ENCODE measurements around the gene SNX32.

The SNX32 gene

DNA sequence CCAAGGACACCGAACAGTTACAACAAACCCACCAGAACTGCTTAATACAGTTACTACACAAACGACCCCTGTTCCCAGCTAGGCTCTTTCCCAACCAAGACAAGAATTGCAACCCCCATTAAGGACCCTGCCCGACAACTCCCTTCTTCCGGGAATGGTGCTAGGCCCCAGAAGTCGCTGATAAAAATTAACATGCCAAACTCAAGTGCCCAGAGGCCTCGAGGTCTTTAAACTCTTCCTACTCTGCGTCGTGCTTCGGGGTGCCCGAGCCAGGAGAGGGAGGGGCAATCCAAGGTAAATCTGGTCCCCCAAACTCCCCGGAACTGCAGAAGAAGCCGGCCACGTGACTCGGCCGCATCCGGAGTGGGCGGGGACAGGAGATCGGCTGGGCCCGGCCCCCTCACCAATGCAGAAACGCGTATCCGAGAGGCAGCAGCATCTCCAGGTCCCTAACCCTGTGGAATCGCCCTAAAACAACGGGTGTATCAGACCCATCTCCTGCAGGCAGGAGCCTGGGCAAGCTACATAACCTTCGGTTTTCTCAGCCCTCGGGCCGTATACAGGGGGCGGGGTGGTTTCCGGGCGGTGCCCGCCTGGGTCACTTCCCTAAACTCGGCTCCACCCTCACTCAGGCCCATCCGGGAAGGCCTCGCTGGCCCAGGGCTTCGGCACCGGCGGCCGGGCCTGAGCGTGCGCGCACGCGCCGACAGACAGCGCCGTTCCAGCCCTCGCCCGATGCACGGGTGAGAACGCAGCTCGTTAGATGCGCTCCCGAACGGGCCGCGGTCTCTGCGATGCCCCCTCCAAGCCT is 23.1 kb downstream of the SNX32 start:
- DNase-seq (ENCODE audit: low read depth) = peak; percentile 62

DNA sequence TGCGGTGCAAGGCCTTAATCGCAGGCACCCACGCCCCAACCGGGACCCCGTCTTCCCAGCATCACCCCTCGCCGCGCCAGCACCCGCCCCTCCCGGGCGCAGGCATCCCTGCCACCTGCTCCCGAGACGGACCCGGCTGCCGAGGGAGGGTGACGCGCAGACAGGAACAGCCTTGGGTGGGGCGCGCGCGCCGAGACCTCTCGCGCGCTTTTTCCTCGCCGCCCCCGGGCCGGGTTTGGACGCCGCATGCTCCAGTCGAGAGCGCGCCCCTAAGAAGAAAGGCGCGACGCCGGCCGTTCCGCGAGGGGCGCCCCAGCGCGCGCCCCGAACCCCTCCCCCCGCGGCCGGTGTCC is 23.7 kb downstream of the SNX32 start:
- no peak for DNase-seq (ENCODE audit: low read depth)

DNA sequence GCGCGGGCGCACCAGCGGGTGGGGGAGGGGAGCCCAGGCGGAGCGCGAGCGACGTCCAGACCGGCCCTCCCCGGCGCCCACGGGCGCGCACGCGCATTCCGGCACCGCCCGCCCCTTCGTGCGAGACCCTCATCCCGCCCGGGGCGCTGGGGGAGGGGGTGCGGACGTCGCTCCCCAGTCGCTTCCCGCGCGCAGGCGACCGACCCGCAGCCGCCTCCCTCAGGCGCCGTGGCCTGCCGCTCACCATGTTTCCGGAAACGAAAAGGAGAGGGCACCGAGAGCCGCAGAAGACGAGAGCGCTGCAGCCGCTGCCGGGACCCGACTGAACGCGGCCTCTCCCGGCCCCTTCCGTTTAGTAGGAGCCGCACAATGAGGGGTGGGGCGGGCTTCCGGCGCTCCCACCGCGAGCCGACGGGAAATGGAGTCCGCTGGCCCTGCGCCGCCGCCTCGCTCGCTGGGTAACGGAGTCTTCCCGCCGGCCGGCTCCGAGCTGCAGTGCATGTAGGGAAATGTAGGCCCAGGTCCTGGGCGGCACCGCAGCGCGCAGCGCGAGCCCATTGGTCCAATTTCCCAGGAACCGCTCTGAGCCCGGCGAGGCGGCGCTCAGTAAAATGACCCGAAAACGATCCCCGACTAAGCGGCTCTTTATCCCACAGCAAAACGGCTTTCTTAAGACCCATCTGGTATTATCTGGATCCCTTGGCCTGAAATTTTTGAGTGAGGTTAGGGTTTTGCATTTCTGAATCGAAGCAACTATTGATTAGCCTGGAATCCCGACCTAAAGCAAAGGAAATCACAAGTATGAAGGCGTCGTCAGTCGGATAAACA is 24.3 kb downstream of the SNX32 start, which contains the start of gene CFL1:
CFL1 (minus strand) TSS at position 328 of the 828 bp plus-strand sequence; CDS start at position 247, 81 bp downstream.
- DNase-seq (ENCODE audit: low read depth) = peak; percentile 96

- DNase-seq (ENCODE audit: low read depth) = no peak
Observed at GRCh38 chr11:65858681-65859087, 24.9 kb downstream of the SNX32 start.

- peak; percentile 99 for DNase-seq (ENCODE audit: low read depth)
Observed at GRCh38 chr11:65859095-65859811, 25.5 kb downstream of the SNX32 start.

DNA sequence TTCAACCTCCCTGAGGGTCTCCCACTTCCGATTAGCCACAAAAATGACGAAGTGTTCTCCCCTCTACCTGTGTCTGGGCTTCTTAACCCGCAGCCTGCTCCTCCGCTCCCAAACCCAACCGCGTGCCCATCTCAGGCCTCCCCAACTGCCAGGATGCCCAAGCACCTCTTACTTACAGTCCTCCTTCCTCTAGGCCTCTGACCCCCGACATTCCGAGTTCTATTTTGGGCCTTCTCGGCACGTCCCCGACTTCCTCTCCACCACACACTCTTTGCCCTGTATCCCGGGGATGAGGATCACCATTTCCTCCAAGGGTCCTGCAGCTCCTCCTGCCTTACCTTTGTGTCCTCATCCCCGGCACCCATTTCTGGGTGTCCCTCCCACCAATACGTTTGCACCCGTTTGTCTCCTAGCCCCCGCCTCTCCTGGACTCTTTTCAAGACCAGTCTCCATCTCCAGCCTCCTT is 26.1 kb downstream of the SNX32 start:
- no peak for DNase-seq (ENCODE audit: low read depth)

- peak; percentile 99 for DNase-seq (ENCODE audit: low read depth)
Observed at GRCh38 chr11:65860278-65861164, 26.8 kb downstream of the SNX32 start, which contains the start of gene MUS81. MUS81 (plus strand) TSS chr11:65860433; CDS start chr11:65860754, 321 bp downstream.

GRCh38 chr11:65861165-65861505 is 27.4 kb downstream of the SNX32 start:
- no peak for DNase-seq (ENCODE audit: low read depth)

DNA sequence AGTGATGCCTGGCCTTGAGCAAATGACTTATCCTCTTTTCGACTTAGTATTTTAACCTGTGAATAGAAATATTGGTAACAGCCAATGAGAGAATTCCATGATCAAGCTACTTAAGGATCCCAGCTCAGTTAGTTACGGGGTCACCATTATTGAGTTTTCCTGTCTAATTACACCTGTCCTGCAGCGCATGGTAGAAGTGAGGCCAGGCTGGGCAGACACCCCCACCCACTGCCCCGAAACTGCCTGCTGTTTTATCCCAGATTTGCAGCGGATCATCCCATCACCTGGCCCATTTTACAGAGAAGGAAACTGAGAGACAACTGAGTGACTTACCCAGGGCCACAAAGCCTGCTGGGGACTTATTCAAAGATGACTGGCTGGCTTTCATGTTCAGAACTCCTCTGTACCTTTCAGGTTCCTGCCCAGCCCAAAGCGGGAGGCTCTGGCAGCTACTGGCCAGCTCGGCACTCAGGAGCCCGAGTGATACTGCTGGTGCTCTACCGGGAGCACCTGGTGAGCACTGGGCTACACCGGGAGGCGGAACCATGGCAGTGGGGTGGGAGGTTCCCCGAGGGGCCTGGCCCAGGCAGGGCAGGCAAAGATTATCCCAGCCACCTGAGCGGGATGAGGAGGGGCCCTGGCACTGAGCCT is 27.9 kb downstream of the SNX32 start:
- no peak for DNase-seq (ENCODE audit: low read depth)

DNA sequence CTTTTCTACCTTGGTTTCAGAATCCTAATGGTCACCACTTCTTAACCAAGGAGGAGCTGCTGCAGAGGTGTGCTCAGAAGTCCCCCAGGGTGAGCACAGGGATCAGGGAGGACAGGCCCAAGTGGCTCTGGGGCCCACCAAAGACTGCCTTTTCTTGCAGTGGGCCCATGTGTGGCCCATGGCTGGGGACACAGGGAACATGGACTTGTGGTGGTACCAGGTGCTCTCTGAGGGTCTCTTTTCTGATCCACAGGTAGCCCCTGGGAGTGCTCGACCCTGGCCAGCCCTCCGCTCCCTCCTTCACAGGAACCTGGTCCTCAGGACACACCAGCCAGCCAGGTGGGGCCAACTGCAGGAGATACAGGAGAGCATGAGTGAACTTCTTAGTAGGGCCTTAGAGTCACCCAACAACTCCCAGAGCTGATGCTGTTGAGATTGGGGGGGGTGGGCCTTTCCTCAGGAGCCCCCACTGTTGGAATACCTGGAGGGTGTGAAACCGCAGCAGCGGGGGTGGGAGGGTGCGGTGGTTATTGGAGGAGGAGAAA is 28.5 kb downstream of the SNX32 start:
- no peak for DNase-seq (ENCODE audit: low read depth)

GRCh38 chr11:65862941-65863888 is 29.5 kb downstream of the SNX32 start:
- DNase-seq (ENCODE audit: low read depth) = no peak

GRCh38 chr11:65863889-65864705 is 30.3 kb downstream of the SNX32 start:
- no peak for DNase-seq (ENCODE audit: low read depth)

GRCh38 chr11:65864706-65865471 is 31.1 kb downstream of the SNX32 start:
- no peak for DNase-seq (ENCODE audit: low read depth)

- no peak for DNase-seq (ENCODE audit: low read depth)
Observed at GRCh38 chr11:65865550-65866172, 31.9 kb downstream of the SNX32 start.

DNA sequence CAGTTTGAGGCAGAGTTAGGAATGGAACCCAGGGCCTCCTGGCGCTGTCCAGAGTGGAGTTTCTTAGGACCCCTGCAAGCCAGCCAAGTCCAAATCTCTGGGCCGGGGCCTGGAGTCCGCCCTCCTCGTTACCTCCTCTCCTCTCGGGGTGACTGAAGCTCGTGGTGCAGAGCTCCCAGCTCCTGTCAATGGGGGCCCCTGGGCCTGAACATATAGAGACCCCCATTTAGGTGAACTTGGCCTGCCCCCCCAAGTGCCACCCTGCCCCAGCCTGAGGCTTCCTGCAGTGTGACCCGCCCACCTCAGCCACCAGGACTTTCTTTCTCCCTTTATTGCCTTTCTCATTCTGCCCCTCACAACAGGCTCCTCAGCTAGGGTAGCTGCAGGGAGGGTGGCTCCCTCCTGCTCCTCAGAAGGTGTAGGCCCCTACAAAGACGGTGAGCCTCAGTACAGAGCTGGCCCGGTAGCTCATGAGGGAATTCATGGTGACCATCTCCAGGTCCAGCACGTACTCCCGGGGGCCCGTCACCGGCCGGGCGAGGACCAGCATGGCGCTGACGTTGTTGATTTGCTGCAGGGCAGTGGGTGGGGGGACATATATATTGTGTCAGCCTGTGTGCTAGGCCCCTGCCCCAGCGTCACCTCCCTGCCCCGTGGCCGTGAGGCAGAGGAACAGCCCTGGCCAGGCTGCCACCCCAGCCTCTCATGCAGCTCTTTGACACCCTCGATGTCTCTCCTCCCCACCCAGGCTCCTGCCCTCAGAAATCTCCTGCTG is 32.9 kb downstream of the SNX32 start:
- DNase-seq (ENCODE audit: low read depth) = no peak

DNA sequence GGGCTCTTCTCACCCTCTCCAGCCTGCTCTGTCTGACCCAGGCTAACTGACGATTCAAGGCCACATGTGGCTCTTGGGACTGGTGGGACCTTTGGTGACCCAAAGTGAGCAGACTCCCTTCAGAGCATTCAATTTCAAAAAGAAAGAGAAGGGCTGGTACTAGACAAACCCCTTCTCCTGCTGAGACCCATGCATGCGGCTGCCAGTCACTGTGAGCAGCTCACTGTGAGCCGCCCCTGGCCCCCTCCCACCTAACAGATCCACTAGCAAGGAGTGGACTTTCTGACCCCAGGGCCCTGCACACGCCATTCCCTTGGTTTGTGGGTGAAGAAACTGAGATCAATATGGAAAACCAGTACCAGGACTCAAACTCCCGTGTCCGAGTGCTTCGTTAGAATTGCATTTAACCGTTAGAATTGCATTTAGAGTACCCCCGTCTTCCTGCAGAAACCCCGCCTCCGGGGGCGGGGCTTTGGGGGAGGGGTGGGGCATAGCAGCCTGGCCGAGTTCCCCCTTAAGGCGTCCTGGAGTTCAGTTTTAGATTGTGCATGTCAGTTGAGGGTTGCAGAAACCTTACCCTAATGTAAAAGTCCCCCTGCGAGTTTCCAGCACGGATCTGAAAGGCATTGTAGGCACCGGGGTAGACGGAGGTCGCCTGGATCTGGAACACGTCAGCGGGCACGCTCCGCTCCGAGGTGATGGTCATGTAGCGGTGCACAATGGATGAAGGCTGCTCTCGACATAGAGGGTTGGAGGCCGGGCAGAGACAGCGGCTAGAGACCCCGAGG is 33.7 kb downstream of the SNX32 start:
- DNase-seq (ENCODE audit: low read depth) = no peak

All from CMK (cell line).